GM19324 (cell line): ENCODE measurements around the gene FNDC3A.
"Not testable (repeated sequence)": the region's sequence is repeated elsewhere in the genome, so short reads cannot be mapped to it uniquely, and the experiment has no call there.

Experiments
- ATAC-seq: cut with Tn5 transposase; IDR thresholded peaks from one replicate; pipeline ENCODE4 v1.9.1; 2021; ENCODE audit warnings: mild to moderate bottlenecking, moderate library complexity; ENCODE audit not compliant: unreplicated experiment, low FRiP score

FNDC3A gene

GRCh38 chr13:49071341-49071937 is 95.7 kb downstream of the FNDC3A start:
- ATAC-seq, result no peak

- ATAC-seq, result no peak
Measured at GRCh38 chr13:49082653-49083536, 107.2 kb downstream of the FNDC3A start.

- ATAC-seq, result no peak
Measured at GRCh38 chr13:49084961-49085360, 109.2 kb downstream of the FNDC3A start.

GRCh38 chr13:49086722-49087121 is 111.0 kb downstream of the FNDC3A start:
- no peak for ATAC-seq

- no peak for ATAC-seq
Measured at GRCh38 chr13:49093376-49093775, 117.7 kb downstream of the FNDC3A start.

- ATAC-seq, result no peak
Measured at GRCh38 chr13:49097374-49097773, 121.7 kb downstream of the FNDC3A start.

GRCh38 chr13:49098198-49098597 is 122.5 kb downstream of the FNDC3A start:
- ATAC-seq, result no peak

- ATAC-seq, result no peak
Measured at GRCh38 chr13:49098771-49099512, 123.2 kb downstream of the FNDC3A start.

- ATAC-seq, result no peak
Measured at GRCh38 chr13:49099513-49099877, 123.8 kb downstream of the FNDC3A start.

GRCh38 chr13:49100637-49101570 is 125.2 kb downstream of the FNDC3A start:
- ATAC-seq, result no peak

- ATAC-seq, result no peak
Measured at GRCh38 chr13:49108196-49108595, 132.5 kb downstream of the FNDC3A start.

GRCh38 chr13:49110122-49110912 is 134.6 kb downstream of the FNDC3A start:
- ATAC-seq, result no peak

GRCh38 chr13:49110913-49111170 is 135.1 kb downstream of the FNDC3A start:
- ATAC-seq, result no peak

GRCh38 chr13:49112782-49113525 is 137.2 kb downstream of the FNDC3A start:
- no peak for ATAC-seq

GRCh38 chr13:49113526-49114286 is 138.0 kb downstream of the FNDC3A start:
- ATAC-seq, result no peak

- no peak for ATAC-seq
Measured at GRCh38 chr13:49116873-49117272, 141.2 kb downstream of the FNDC3A start.

GRCh38 chr13:49118455-49118854 is 142.7 kb downstream of the FNDC3A start:
- ATAC-seq, result not testable (repeated sequence)

- ATAC-seq, result no peak
Measured at GRCh38 chr13:49124693-49125304, 149.1 kb downstream of the FNDC3A start.
